K562 (cell line): ENCODE data around the gene PHLDB3. TPM values are rescaled to one million over a fixed set of nuclear protein-coding genes. Genes with fewer than 3 reads are reported as not detected.

ENCODE experiments used
- CBX5 ChIP-seq: IDR thresholded peaks from 2 replicates; pipeline ENCODE4 v1.6.1; 2014; ENCODE audit warnings: low read depth, borderline replicate concordance
- CEBPB ChIP-seq: fragments of 450-650 bp; IDR thresholded peaks from 2 replicates; pipeline ENCODE4 v1.6.1; 2016; ENCODE audit warnings: missing genetic modification characterization, missing compliant biosample characterization
- ESRRB ChIP-seq: fragments of 250-450 bp; sonication (Bioruptor Pico); IDR thresholded peaks from 2 replicates; pipeline ENCODE4 v1.5.0; 2020; ENCODE audit warnings: mild to moderate bottlenecking, moderate library complexity, borderline replicate concordance
- EZH2 ChIP-seq: IDR thresholded peaks from 2 replicates; pipeline ENCODE4 v1.6.1; 2012; ENCODE audit warnings: low read depth, mild to moderate bottlenecking, inconsistent platforms, low read length, borderline replicate concordance
- KAT7 ChIP-seq: sonication (generic); formaldehyde crosslinking; IDR thresholded peaks from 2 replicates; pipeline ENCODE4 v1.8.0; 2022; ENCODE audit warnings: missing genetic modification reagents, mild to moderate bottlenecking, borderline replicate concordance
- KLF13 ChIP-seq: fragments of 450-650 bp; IDR thresholded peaks from 2 replicates; pipeline ENCODE4 v1.6.1; 2016; ENCODE audit warnings: missing genetic modification characterization, low read depth, mild to moderate bottlenecking, missing compliant biosample characterization, moderate library complexity, borderline replicate concordance
- NFIX ChIP-seq: fragments of 250-450 bp; sonication (Bioruptor Pico); IDR thresholded peaks from 2 replicates; pipeline ENCODE4 v1.4.0; 2020; ENCODE audit warnings: low read depth, mild to moderate bottlenecking, moderate library complexity
- TAF7 ChIP-seq: fragments of 450-650 bp; IDR thresholded peaks from 2 replicates; pipeline ENCODE4 v1.6.1; 2016; ENCODE audit warnings: missing genetic modification characterization, missing compliant biosample characterization
- XRCC4 ChIP-seq: IDR thresholded peaks from one replicate; pipeline ENCODE4 v1.6.1; 2011; ENCODE audit not compliant: insufficient read depth, insufficient read length; ENCODE audit errors: extremely low read depth
- ZFPM2 ChIP-seq: fragments of 250-450 bp; sonication (Bioruptor Pico); IDR thresholded peaks from 2 replicates; pipeline ENCODE4 v1.5.1; 2022; ENCODE audit warnings: mild to moderate bottlenecking
- ZKSCAN3 ChIP-seq: fragments of 250-450 bp; sonication (Bioruptor Pico); IDR thresholded peaks from 2 replicates; pipeline ENCODE4 v1.4.0; 2020
- ZNF830 ChIP-seq: fragments of 250-450 bp; sonication (Bioruptor Pico); IDR thresholded peaks from 2 replicates; pipeline ENCODE4 v1.5.0; 2021; ENCODE audit warnings: mild to moderate bottlenecking
- polyA plus RNA-seq, 8 experiments: library from polyadenylated mRNA; depleted of rRNA in 4 of 8; stranded (reverse) in 5 of 8; unstranded in 3 of 8; fragments of >200 nt; fragmentation: Nextera tagmentation in 2 of 8; fragmentation: Illumina TruSeq in 1 of 8; extraction: Ambion mirVana in 2 of 8; extraction: Trizol in 1 of 8; gene quantifications; 2 replicates each; pipeline versions ENCODE4 v1.2.1 to v1.2.3, GENCODE V29; 2011 to 2014; ENCODE audit warnings: inconsistent platforms in 1 of 8, missing spikeins in 1 of 8
- total RNA-seq, 7 experiments: library from RNA; depleted of rRNA in 6 of 7; stranded (reverse); fragments of >200 nt in 6 of 7; fragmentation: Illumina TruSeq in 2 of 7; extraction: Trizol in 2 of 7; gene quantifications; 2 replicates each; pipeline versions ENCODE4 v1.2.1 to v1.2.3, GENCODE V29; 2011 to 2021; ENCODE audit warnings: low replicate concordance in 1 of 7
- TF ChIP-seq, protein P1 (sequence below): fragments of 450-650 bp; IDR thresholded peaks from 2 replicates; pipeline ENCODE4 v1.6.1; 2016; ENCODE audit warnings: missing biosample characterization, missing genetic modification characterization
- TF ChIP-seq, protein P2 (sequence below): fragments of 450-650 bp; IDR thresholded peaks from 2 replicates; pipeline ENCODE4 v1.6.1; 2014; ENCODE audit warnings: low read depth, mild to moderate bottlenecking, moderate library complexity, borderline replicate concordance
- TF ChIP-seq, protein P3 (sequence below): sonication (generic); formaldehyde crosslinking; IDR thresholded peaks from 2 replicates; pipeline ENCODE4 v1.8.0; 2023; ENCODE audit warnings: mild to moderate bottlenecking, missing genetic modification reagents
- TF ChIP-seq, protein P4 (sequence below): fragments of 450-650 bp; conservative IDR thresholded peaks from 2 replicates; pipeline ENCODE4 v1.6.1; 2016; ENCODE audit warnings: missing genetic modification characterization, low read depth, mild to moderate bottlenecking, control low read depth, missing compliant biosample characterization
- TF ChIP-seq, protein P5 (sequence below), 2 experiments: fragments of 200-800 bp in 1 of 2; sonication (Bioruptor generic) in 1 of 2; sonication (generic) in 1 of 2; formaldehyde crosslinking in 1 of 2; IDR thresholded peaks in 1 of 2; conservative IDR thresholded peaks in 1 of 2; 2 replicates each; pipeline versions ENCODE4 v1.5.0 to v1.6.1; 2016 to 2020; ENCODE audit warnings: missing compliant biosample characterization in 1 of 2, missing genetic modification characterization in 1 of 2, missing genetic modification reagents in 1 of 2

The PHLDB3 gene
- total and polyA plus RNA-seq, 9 of the 15 experiments (the other 6 are each of a cell fraction or from before 2014, with no cell fraction given), result 0.04 to 23.5 (median 3.9) TPM

DNA sequence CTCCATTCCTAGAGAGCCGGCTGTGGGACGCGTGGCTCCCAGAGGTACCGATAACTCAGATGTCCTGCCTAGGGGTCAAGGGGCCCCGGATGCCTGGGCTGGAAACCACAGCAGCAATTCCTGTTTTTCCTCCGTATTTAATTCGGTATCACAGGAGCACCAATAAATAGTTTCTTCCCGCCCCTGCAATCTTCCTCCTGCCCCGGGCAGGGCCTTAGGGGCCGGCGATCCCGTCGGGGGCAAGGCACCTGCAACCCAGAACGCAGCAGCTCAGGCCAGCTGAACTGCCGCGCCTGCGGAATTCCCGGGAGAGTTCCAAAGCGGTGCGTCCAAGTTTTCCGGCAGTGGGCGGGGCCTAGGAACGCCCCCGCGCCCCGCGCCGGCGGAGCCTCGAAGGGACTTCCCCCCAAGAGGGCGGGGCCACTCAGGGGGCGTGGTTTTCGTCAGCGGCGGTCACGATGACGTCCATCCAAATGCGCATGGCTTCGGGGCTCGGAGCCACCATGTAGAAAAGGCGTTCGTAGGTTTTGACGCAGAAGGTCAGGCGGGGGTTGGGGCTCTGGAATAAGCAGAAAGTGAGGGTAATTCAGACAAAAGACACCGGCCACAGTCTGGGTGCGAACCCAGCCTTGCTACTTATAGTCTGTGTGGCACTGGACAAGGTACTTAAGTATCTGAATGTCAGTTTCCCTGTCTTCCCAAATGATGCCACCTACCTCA lies 29.4 kb downstream of the PHLDB3 start (continued):
- TF ChIP-seq ZKSCAN3 (CRISPR knock-in tag) (no peak), CBX5 (no peak), NFIX (CRISPR knock-in tag) (no peak), ZFPM2 (CRISPR knock-in tag) (no peak), ESRRB (CRISPR knock-in tag) (no peak), KAT7 (CRISPR knock-in tag) (peak; percentile 35; the same call in 1 of the 2 replicates), XRCC4 (no peak), KLF13 (tag) (peak; percentile 74; the same call in 1 of the 2 replicates), TAF7 (peak; percentile 33; the same call in 1 of the 2 replicates), CEBPB (tag) (no peak), EZH2 (no peak), ZNF830 (CRISPR knock-in tag) (no peak)
- TF ChIP-seq, protein P1, sequence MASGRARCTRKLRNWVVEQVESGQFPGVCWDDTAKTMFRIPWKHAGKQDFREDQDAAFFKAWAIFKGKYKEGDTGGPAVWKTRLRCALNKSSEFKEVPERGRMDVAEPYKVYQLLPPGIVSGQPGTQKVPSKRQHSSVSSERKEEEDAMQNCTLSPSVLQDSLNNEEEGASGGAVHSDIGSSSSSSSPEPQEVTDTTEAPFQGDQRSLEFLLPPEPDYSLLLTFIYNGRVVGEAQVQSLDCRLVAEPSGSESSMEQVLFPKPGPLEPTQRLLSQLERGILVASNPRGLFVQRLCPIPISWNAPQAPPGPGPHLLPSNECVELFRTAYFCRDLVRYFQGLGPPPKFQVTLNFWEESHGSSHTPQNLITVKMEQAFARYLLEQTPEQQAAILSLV (tag), result no peak
- TF ChIP-seq, protein P2, sequence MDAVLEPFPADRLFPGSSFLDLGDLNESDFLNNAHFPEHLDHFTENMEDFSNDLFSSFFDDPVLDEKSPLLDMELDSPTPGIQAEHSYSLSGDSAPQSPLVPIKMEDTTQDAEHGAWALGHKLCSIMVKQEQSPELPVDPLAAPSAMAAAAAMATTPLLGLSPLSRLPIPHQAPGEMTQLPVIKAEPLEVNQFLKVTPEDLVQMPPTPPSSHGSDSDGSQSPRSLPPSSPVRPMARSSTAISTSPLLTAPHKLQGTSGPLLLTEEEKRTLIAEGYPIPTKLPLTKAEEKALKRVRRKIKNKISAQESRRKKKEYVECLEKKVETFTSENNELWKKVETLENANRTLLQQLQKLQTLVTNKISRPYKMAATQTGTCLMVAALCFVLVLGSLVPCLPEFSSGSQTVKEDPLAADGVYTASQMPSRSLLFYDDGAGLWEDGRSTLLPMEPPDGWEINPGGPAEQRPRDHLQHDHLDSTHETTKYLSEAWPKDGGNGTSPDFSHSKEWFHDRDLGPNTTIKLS, result no peak
- TF ChIP-seq, protein P3, sequence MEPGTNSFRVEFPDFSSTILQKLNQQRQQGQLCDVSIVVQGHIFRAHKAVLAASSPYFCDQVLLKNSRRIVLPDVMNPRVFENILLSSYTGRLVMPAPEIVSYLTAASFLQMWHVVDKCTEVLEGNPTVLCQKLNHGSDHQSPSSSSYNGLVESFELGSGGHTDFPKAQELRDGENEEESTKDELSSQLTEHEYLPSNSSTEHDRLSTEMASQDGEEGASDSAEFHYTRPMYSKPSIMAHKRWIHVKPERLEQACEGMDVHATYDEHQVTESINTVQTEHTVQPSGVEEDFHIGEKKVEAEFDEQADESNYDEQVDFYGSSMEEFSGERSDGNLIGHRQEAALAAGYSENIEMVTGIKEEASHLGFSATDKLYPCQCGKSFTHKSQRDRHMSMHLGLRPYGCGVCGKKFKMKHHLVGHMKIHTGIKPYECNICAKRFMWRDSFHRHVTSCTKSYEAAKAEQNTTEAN (CRISPR knock-in tag), result no peak
- TF ChIP-seq, protein P4, sequence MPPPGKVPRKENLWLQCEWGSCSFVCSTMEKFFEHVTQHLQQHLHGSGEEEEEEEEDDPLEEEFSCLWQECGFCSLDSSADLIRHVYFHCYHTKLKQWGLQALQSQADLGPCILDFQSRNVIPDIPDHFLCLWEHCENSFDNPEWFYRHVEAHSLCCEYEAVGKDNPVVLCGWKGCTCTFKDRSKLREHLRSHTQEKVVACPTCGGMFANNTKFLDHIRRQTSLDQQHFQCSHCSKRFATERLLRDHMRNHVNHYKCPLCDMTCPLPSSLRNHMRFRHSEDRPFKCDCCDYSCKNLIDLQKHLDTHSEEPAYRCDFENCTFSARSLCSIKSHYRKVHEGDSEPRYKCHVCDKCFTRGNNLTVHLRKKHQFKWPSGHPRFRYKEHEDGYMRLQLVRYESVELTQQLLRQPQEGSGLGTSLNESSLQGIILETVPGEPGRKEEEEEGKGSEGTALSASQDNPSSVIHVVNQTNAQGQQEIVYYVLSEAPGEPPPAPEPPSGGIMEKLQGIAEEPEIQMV (tag), result no peak
- TF ChIP-seq, protein P5, sequence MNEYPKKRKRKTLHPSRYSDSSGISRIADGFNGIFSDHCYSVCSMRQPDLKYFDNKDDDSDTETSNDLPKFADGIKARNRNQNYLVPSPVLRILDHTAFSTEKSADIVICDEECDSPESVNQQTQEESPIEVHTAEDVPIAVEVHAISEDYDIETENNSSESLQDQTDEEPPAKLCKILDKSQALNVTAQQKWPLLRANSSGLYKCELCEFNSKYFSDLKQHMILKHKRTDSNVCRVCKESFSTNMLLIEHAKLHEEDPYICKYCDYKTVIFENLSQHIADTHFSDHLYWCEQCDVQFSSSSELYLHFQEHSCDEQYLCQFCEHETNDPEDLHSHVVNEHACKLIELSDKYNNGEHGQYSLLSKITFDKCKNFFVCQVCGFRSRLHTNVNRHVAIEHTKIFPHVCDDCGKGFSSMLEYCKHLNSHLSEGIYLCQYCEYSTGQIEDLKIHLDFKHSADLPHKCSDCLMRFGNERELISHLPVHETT (CRISPR knock-in tag; conservative IDR thresholded peaks at IDR 0.05 in 1 of 2, IDR thresholded peaks at IDR 0.05 in 1 of 2), result peak in 1 of 2 experiments; percentile 78; a peak in 2 of 4 replicates
